Neural crest cell (in vitro differentiated cells): ENCODE results near the gene TTLL11. TPM values are rescaled to one million over a fixed set of nuclear protein-coding genes. Genes with fewer than 3 reads are reported as not detected.

ENCODE experiments used
- DNase-seq: peaks from one replicate; pipeline ENCODE4 v3.0.0; 2021; ENCODE audit warnings: low read depth, mixed read lengths, low spot score
- H3K27ac Mint-ChIP-seq: one replicate; pipeline ENCODE4 v1.8.0; 2021; ENCODE audit warnings: mild to moderate bottlenecking, mixed read lengths; ENCODE audit not compliant: unreplicated experiment
- H3K27me3 Mint-ChIP-seq: 2 replicates; pipeline ENCODE4 v1.8.0; 2021; ENCODE audit warnings: low read depth, mild to moderate bottlenecking, mixed read lengths
- H3K36me3 Mint-ChIP-seq: 2 replicates; pipeline ENCODE4 v1.8.0; 2021; ENCODE audit warnings: low read depth, mild to moderate bottlenecking, mixed read lengths
- H3K4me1 Mint-ChIP-seq: 2 replicates; pipeline ENCODE4 v1.8.0; 2021; ENCODE audit warnings: mixed read lengths
- H3K4me3 Mint-ChIP-seq: one replicate; pipeline ENCODE4 v1.8.0; 2021; ENCODE audit warnings: mild to moderate bottlenecking, mixed read lengths
- H3K9me3 Mint-ChIP-seq: 2 replicates; pipeline ENCODE4 v1.8.0; 2021; ENCODE audit warnings: mixed read lengths
- CTCF ChIP-seq: fragments of 200-600 bp; sonication (generic); conservative IDR thresholded peaks from 2 replicates; pipeline ENCODE4 v1.5.0; 2021; ENCODE audit warnings: antibody characterized with exemption, mild to moderate bottlenecking
- total RNA-seq: library from RNA; stranded (reverse); gene quantifications from 2 replicates; pipeline ENCODE4 v1.2.1, GENCODE V29; 2021

TTLL11 gene
- total RNA-seq, 1 donor from 2014 or later, result 9.1 TPM

GRCh38 chr9:121779381-121780117 lies 313.6 kb downstream of the TTLL11 start:
- no peak overlapping the region for H3K4me3 Mint-ChIP-seq
- no peak for DNase-seq
- no peaks in the 10 kb centered on the region for H3K27me3 Mint-ChIP-seq
- H3K9me3 Mint-ChIP-seq, result no peaks in the 10 kb centered on the region
- TF ChIP-seq CTCF, result no peak
- peaks cover 36% of the 10 kb centered on the region for H3K36me3 Mint-ChIP-seq
- H3K27ac Mint-ChIP-seq, result peak overlapping the region; percentile 45
- peaks cover 36% of the 10 kb centered on the region for H3K4me1 Mint-ChIP-seq

- Mint-ChIP-seq H3K36me3 (peaks cover 36% of the 10 kb centered on the region), H3K27me3 (no peaks in the 10 kb centered on the region), H3K27ac (no peak overlapping the region)
Measured at GRCh38 chr9:121778252-121779225, 314.6 kb downstream of the TTLL11 start.

GRCh38 chr9:121776739-121777637 lies 316.1 kb downstream of the TTLL11 start:
- no peaks in the 10 kb centered on the region for H3K27me3 Mint-ChIP-seq
- H3K27ac Mint-ChIP-seq, result peak overlapping the region; percentile 12
- peaks cover 21% of the 10 kb centered on the region for H3K4me1 Mint-ChIP-seq
- TF ChIP-seq CTCF, result no peak
- no peak for DNase-seq
- peaks cover 36% of the 10 kb centered on the region for H3K36me3 Mint-ChIP-seq
- no peak overlapping the region for H3K4me3 Mint-ChIP-seq
- no peaks in the 10 kb centered on the region for H3K9me3 Mint-ChIP-seq

More at GRCh38 chr9:121778252-121779225, 314.6 kb downstream of the TTLL11 start:
- H3K4me1 Mint-ChIP-seq, result peaks cover 28% of the 10 kb centered on the region
- no peak for DNase-seq
- no peak for TF ChIP-seq CTCF
- H3K9me3 Mint-ChIP-seq, result no peaks in the 10 kb centered on the region
- H3K4me3 Mint-ChIP-seq, result no peak overlapping the region

GRCh38 chr9:121776001-121776738 lies 316.9 kb downstream of the TTLL11 start:
- no peak overlapping the region for H3K4me3 Mint-ChIP-seq
- peaks cover 21% of the 10 kb centered on the region for H3K4me1 Mint-ChIP-seq
- H3K9me3 Mint-ChIP-seq, result no peaks in the 10 kb centered on the region
- DNase-seq, result no peak
- H3K27ac Mint-ChIP-seq, result no peak overlapping the region
- H3K36me3 Mint-ChIP-seq, result peaks cover 34% of the 10 kb centered on the region
- no peaks in the 10 kb centered on the region for H3K27me3 Mint-ChIP-seq
- TF ChIP-seq CTCF, result no peak
